HCT116 (cell line): ENCODE results near the gene HTRA2. TPM values are rescaled to one million over a fixed set of nuclear protein-coding genes. Genes with fewer than 3 reads are reported as not detected.

Experiments used
- ATAC-seq: fragments of 200-7000 bp; cut with Tn5 transposase; 2 replicates; pipeline ENCODE4 v1.9.1; 2020; ENCODE audit warnings: mild to moderate bottlenecking, moderate library complexity
- BruUV-seq: library from RNA; stranded (reverse); fragments of 400-500 nt; replicated peaks from 2 replicates; lab custom pipeline; 2021; lab: Mats Ljungman, UMichigan
- CTCF ChIA-PET: fragments of 300-600 bp; sonication (Branson Sonifier 250); formaldehyde crosslinking; loops from one replicate; lab custom pipeline; 2021; ENCODE audit warnings: antibody characterized with exemption; lab: Charles Lee
- POLR2A ChIA-PET: fragments of 300-600, 350-600 bp; sonication (Branson Sonifier 250); formaldehyde crosslinking; loops from one replicate; lab custom pipeline; 2021; ENCODE audit warnings: antibody characterized with exemption; lab: Charles Lee
- RAD21 ChIA-PET, 2 experiments: fragments of 300-600 bp; sonication (Branson Sonifier 250); formaldehyde crosslinking; loops; one replicate each; lab custom pipeline; 2023; ENCODE audit warnings: low total read pairs in 2 of 2; ENCODE audit not compliant: uncharacterized antibody in 2 of 2, unreplicated experiment in 2 of 2, low non-redundant PET in 1 of 2; lab: Charles Lee
- DNase-seq: peaks from one replicate; pipeline ENCODE4 v3.0.0-alpha.2; 2010; ENCODE audit warnings: low read depth, low spot score
- H2AFZ ChIP-seq: fragments of 200-600 bp; shearing (Covaris generic), sonication (generic); 2 replicates; pipeline ENCODE4 v1.6.1; 2017; ENCODE audit warnings: low read depth, mixed run types, mixed read lengths, antibody characterized with exemption, low read length; ENCODE audit not compliant: poor library complexity, severe bottlenecking
- H3K27ac ChIP-seq: 2 replicates; pipeline ENCODE4 v1.5.1; 2012; ENCODE audit warnings: low read depth, low read length
- H3K27me3 ChIP-seq: fragments of 200-600 bp; sonication (generic); 2 replicates; pipeline ENCODE4 v1.6.1; 2016; ENCODE audit warnings: mixed run types, low read length, mixed read lengths; ENCODE audit not compliant: insufficient read depth
- H3K36me3 ChIP-seq, 2 experiments: fragments of 200-500 bp in 1 of 2; fragments of 200-600 bp in 1 of 2; sonication (Bioruptor generic) in 1 of 2; sonication (generic) in 1 of 2; 2 replicates each; pipeline versions ENCODE4 v1.5.1 to v1.6.1; 2014 to 2016; ENCODE audit warnings: low read length in 2 of 2, inconsistent platforms in 1 of 2, mixed read lengths in 1 of 2, mixed run types in 1 of 2; ENCODE audit not compliant: insufficient read depth in 2 of 2, control insufficient read depth in 1 of 2
- H3K4me1 ChIP-seq, 2 experiments: fragments of 200-600 bp in 1 of 2; sonication (generic) in 1 of 2; 2 replicates each; pipeline versions ENCODE4 v1.5.1 to v1.6.1; 2012 to 2017; ENCODE audit warnings: low read length in 2 of 2, inconsistent platforms in 1 of 2, mild to moderate bottlenecking in 1 of 2, mixed read lengths in 1 of 2, mixed run types in 1 of 2, moderate library complexity in 1 of 2; ENCODE audit not compliant: insufficient read depth in 2 of 2, control insufficient read depth in 1 of 2
- H3K4me2 ChIP-seq: fragments of 200-600 bp; sonication (generic); 2 replicates; pipeline ENCODE4 v1.6.1; 2017; ENCODE audit warnings: mixed run types, low read length, mixed read lengths
- H3K4me3 ChIP-seq, 2 experiments: fragments of 200-600 bp in 1 of 2; sonication (generic) in 1 of 2; replicated peaks in 1 of 2; 2 replicates each; pipeline ENCODE4 v1.5.1; 2011 to 2016; ENCODE audit warnings: low read length in 2 of 2, control low read depth in 1 of 2, low read depth in 1 of 2, mild to moderate bottlenecking in 1 of 2, mixed read lengths in 1 of 2, mixed run types in 1 of 2
- H3K79me2 ChIP-seq: fragments of 200-600 bp; sonication (generic); 2 replicates; pipeline ENCODE4 v1.6.1; 2017; ENCODE audit warnings: mild to moderate bottlenecking, mixed run types, low read length, moderate library complexity, mixed read lengths; ENCODE audit not compliant: insufficient read depth
- H3K9ac ChIP-seq: fragments of 200-600 bp; sonication (generic); 2 replicates; pipeline ENCODE4 v1.6.1; 2016; ENCODE audit warnings: low read length, mixed read lengths
- H3K9me2 ChIP-seq: fragments of 200-600 bp; sonication (generic), shearing (Covaris generic); 2 replicates; pipeline ENCODE4 v1.6.1; 2017; ENCODE audit warnings: mixed run types, mild to moderate bottlenecking, moderate library complexity; ENCODE audit not compliant: insufficient read depth
- H3K9me3 ChIP-seq, 2 experiments: fragments of 200-500 bp in 1 of 2; fragments of 200-600 bp in 1 of 2; sonication (Bioruptor generic) in 1 of 2; sonication (generic) in 1 of 2; 2 replicates each; pipeline ENCODE4 v1.6.1; 2014 to 2017; ENCODE audit warnings: low read length in 2 of 2, mixed read lengths in 2 of 2, inconsistent platforms in 1 of 2, low read depth in 1 of 2, mild to moderate bottlenecking in 1 of 2, mixed run types in 1 of 2, moderate library complexity in 1 of 2; ENCODE audit not compliant: control insufficient read depth in 1 of 2, insufficient read depth in 1 of 2
- H4K20me1 ChIP-seq: fragments of 200-600 bp; sonication (generic), shearing (Covaris generic); 2 replicates; pipeline ENCODE4 v1.6.1; 2017; ENCODE audit warnings: mixed run types, mild to moderate bottlenecking, moderate library complexity; ENCODE audit not compliant: insufficient read depth
- CEBPB ChIP-seq: IDR thresholded peaks from 2 replicates; pipeline ENCODE4 v1.6.1; 2012; ENCODE audit warnings: low read depth
- EGR1 ChIP-seq: IDR thresholded peaks from 2 replicates; pipeline ENCODE4 v1.6.1; 2012; ENCODE audit warnings: low read depth
- ELF1 ChIP-seq: IDR thresholded peaks from 2 replicates; pipeline ENCODE4 v1.6.1; 2012; ENCODE audit warnings: low read depth, borderline replicate concordance
- EZH2phosphoT487 ChIP-seq: fragments of 200-600 bp; IDR thresholded peaks from 2 replicates; pipeline ENCODE4 v1.6.1; 2018; ENCODE audit warnings: antibody characterized with exemption, borderline replicate concordance
- FOSL1 ChIP-seq: IDR thresholded peaks from 2 replicates; pipeline ENCODE4 v1.6.1; 2012; ENCODE audit warnings: low read depth
- SP1 ChIP-seq: IDR thresholded peaks from 2 replicates; pipeline ENCODE4 v1.6.1; 2012; ENCODE audit warnings: low read depth
- SRF ChIP-seq: IDR thresholded peaks from 2 replicates; pipeline ENCODE4 v1.6.1; 2012; ENCODE audit warnings: low read depth
- TCF7L2 ChIP-seq: IDR thresholded peaks from 2 replicates; pipeline ENCODE4 v1.7.0; 2011; ENCODE audit warnings: borderline replicate concordance, inconsistent platforms; ENCODE audit not compliant: insufficient read depth, insufficient read length; ENCODE audit errors: extremely low read depth
- ZFX ChIP-seq: fragments of 450-650 bp; IDR thresholded peaks from 2 replicates; pipeline ENCODE4 v1.6.1; 2017
- ZNF274 ChIP-seq: fragments of 200-500 bp; sonication (Bioruptor generic); IDR thresholded peaks from 2 replicates; pipeline ENCODE4 v1.6.1; 2014; ENCODE audit warnings: mild to moderate bottlenecking, low read depth, low read length, inconsistent platforms
- intact Hi-C: fragments of 100-400 bp; cut with micrococcal nuclease; formaldehyde crosslinking; loops from 2 replicates; pipeline ENCODE4 v1.10.0; 2022
- total RNA-seq: library from RNA; stranded (reverse); gene quantifications from one replicate; pipeline ENCODE4 v1.2.1, GENCODE V29; 2021; ENCODE audit not compliant: unreplicated experiment
- TF ChIP-seq, protein P1 (sequence below): IDR thresholded peaks from 2 replicates; pipeline ENCODE4 v1.6.1; 2012
- TF ChIP-seq, protein P2 (sequence below): IDR thresholded peaks from 2 replicates; pipeline ENCODE4 v1.6.1; 2012; ENCODE audit warnings: low read depth
- TF ChIP-seq, protein P3 (sequence below), 3 experiments: fragments of 200-600 bp in 1 of 3; sonication (generic) in 1 of 3; IDR thresholded peaks in 2 of 3; conservative IDR thresholded peaks in 1 of 3; 2 replicates each; pipeline ENCODE4 v1.5.1; 2012 to 2017; ENCODE audit warnings: low read depth in 2 of 3, low read length in 2 of 3, antibody characterized with exemption in 1 of 3, borderline replicate concordance in 1 of 3, control low read depth in 1 of 3, mild to moderate bottlenecking in 1 of 3, mixed read lengths in 1 of 3, mixed run types in 1 of 3, moderate library complexity in 1 of 3; ENCODE audit not compliant: insufficient read depth in 1 of 3

HTRA2 gene
- total RNA-seq, 1 experiment from 2014 or later, result 36.2 TPM

DNA sequence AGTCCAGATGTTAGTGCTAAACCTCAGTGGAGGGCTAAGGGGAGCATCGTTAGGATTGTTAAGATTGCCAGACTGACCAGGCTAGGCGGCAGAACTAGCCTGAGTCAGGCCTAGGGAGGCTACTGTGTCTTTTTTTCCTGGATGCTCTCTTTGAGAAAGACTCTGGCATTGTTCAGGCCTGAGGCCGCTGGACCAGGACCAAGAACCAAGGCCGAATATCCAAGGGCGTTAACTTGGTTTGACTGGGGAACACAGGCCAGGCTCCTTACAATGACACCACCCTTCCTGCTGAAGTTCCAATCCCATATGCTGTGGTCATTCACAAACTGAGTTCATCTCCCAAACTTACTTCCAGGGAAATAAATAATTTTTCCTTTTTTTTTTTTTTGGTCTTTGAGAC is 10.6 kb downstream of the HTRA2 start:
- BruUV-seq, result no TSS peak
- TF ChIP-seq SRF, result no peak
- TF ChIP-seq, protein P1, sequence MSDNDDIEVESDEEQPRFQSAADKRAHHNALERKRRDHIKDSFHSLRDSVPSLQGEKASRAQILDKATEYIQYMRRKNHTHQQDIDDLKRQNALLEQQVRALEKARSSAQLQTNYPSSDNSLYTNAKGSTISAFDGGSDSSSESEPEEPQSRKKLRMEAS, result no peak
- no peak for TF ChIP-seq ELF1
- TF ChIP-seq, all 23 proteins: peak for 0
- no peaks in the 10 kb centered on the region for H3K9me3 ChIP-seq
- ChIA-PET CTCF (no interaction called here), RAD21 (no interaction called here), POLR2A (no interaction called here)
- H3K79me2 ChIP-seq, result no peaks in the 10 kb centered on the region
- H3K4me2 ChIP-seq, result no peak overlapping the region
- H2AFZ ChIP-seq, result no peak overlapping the region
- H3K36me3 ChIP-seq, result no peaks in the 10 kb centered on the region
- no peaks in the 10 kb centered on the region for H3K27me3 ChIP-seq
- H3K27ac ChIP-seq, result no peak overlapping the region
- H3K4me3 ChIP-seq, result no peak overlapping the region
- no peaks in the 10 kb centered on the region; a peak in 2 of 4 replicates for H3K4me1 ChIP-seq
- no peak overlapping the region for H3K9ac ChIP-seq
- DNase-seq, result no peak
- no peaks in the 10 kb centered on the region for H4K20me1 ChIP-seq
- intact Hi-C loops, result no loop called here
- ATAC-seq, result no peak
- H3K9me2 ChIP-seq, result no peaks in the 10 kb centered on the region

DNA sequence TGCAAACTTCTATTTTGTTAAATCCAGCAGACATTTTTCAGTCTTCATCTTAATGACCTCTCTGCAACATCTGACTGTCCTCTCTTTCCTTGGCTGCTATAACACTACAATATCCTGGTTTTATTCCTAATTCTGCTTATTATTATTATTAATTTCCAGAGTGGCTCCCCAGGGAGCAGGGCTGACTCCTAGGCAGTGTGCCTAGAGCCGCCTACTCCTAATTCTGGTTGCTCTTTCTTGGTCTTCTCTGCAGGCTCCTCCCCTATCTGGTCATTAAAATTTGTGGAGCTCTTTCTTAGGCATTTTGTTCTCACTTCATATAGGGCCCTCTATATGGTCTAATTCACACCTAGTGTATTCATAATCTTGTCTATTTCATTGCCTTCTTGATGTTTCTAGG is 13.2 kb downstream of the HTRA2 start:
- no peaks in the 10 kb centered on the region for H3K79me2 ChIP-seq
- no peak overlapping the region for H2AFZ ChIP-seq
- no peak overlapping the region for H3K27ac ChIP-seq
- intact Hi-C loops, result no loop called here
- TF ChIP-seq, protein P2, sequence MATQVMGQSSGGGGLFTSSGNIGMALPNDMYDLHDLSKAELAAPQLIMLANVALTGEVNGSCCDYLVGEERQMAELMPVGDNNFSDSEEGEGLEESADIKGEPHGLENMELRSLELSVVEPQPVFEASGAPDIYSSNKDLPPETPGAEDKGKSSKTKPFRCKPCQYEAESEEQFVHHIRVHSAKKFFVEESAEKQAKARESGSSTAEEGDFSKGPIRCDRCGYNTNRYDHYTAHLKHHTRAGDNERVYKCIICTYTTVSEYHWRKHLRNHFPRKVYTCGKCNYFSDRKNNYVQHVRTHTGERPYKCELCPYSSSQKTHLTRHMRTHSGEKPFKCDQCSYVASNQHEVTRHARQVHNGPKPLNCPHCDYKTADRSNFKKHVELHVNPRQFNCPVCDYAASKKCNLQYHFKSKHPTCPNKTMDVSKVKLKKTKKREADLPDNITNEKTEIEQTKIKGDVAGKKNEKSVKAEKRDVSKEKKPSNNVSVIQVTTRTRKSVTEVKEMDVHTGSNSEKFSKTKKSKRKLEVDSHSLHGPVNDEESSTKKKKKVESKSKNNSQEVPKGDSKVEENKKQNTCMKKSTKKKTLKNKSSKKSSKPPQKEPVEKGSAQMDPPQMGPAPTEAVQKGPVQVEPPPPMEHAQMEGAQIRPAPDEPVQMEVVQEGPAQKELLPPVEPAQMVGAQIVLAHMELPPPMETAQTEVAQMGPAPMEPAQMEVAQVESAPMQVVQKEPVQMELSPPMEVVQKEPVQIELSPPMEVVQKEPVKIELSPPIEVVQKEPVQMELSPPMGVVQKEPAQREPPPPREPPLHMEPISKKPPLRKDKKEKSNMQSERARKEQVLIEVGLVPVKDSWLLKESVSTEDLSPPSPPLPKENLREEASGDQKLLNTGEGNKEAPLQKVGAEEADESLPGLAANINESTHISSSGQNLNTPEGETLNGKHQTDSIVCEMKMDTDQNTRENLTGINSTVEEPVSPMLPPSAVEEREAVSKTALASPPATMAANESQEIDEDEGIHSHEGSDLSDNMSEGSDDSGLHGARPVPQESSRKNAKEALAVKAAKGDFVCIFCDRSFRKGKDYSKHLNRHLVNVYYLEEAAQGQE, result no peak
- TF ChIP-seq EZH2phosphoT487 (no peak), ZFX (no peak), TCF7L2 (no peak), FOSL1 (no peak), CEBPB (no peak), ZNF274 (no peak), EGR1 (no peak), SP1 (no peak)
- TF ChIP-seq, protein P3, sequence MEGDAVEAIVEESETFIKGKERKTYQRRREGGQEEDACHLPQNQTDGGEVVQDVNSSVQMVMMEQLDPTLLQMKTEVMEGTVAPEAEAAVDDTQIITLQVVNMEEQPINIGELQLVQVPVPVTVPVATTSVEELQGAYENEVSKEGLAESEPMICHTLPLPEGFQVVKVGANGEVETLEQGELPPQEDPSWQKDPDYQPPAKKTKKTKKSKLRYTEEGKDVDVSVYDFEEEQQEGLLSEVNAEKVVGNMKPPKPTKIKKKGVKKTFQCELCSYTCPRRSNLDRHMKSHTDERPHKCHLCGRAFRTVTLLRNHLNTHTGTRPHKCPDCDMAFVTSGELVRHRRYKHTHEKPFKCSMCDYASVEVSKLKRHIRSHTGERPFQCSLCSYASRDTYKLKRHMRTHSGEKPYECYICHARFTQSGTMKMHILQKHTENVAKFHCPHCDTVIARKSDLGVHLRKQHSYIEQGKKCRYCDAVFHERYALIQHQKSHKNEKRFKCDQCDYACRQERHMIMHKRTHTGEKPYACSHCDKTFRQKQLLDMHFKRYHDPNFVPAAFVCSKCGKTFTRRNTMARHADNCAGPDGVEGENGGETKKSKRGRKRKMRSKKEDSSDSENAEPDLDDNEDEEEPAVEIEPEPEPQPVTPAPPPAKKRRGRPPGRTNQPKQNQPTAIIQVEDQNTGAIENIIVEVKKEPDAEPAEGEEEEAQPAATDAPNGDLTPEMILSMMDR (IDR thresholded peaks at IDR 0.05 in 2 of 3, conservative IDR thresholded peaks at IDR 0.05 in 1 of 3; ENCODE audit: borderline replicate concordance in 1 of 3, insufficient read depth in 1 of 3, low read depth in 2 of 3, low read length in 2 of 3), result no peak
- no peaks in the 10 kb centered on the region for H3K27me3 ChIP-seq
- H3K4me1 ChIP-seq, result peaks cover 0 to 1% of the 10 kb centered on the region in 2 experiments; a peak in 3 of 4 replicates
- no peak overlapping the region for H3K4me2 ChIP-seq
- no peaks in the 10 kb centered on the region for H3K36me3 ChIP-seq
- no TSS peak for BruUV-seq
- DNase-seq (no peak), ATAC-seq (no peak)
- no peaks in the 10 kb centered on the region for H3K9me3 ChIP-seq
- H3K9me2 ChIP-seq, result no peaks in the 10 kb centered on the region
- no peak overlapping the region for H3K4me3 ChIP-seq
- H3K9ac ChIP-seq, result no peak overlapping the region
- CTCF ChIA-PET, result no interaction called here
- RAD21 ChIA-PET, result no interaction called here
- H4K20me1 ChIP-seq, result no peaks in the 10 kb centered on the region
- POLR2A ChIA-PET, result interaction anchor here (1.0 kb wide), 1 partner anchor 12 kb away, joined by 3 read pairs; no protein-coding TSS in a partner anchor
